GM21390 (cell line): Measurements from ENCODE around the gene FAM153A.
"Not testable (repeated sequence)": the region's sequence is repeated elsewhere in the genome, so short reads cannot be mapped to it uniquely, and the experiment has no call there.

Source experiments
- ATAC-seq: cut with Tn5 transposase; IDR thresholded peaks from one replicate; pipeline ENCODE4 v1.9.1; 2021; ENCODE audit not compliant: unreplicated experiment

Gene FAM153A

GRCh38 chr5:177747354-177747753, 35.3 kb downstream of the FAM153A start:
- not testable (repeated sequence) for ATAC-seq

- ATAC-seq = not testable (repeated sequence)
Measured at GRCh38 chr5:177724858-177725257, 57.8 kb downstream of the FAM153A start.

GRCh38 chr5:177723831-177724485, 58.7 kb downstream of the FAM153A start:
- ATAC-seq = not testable (repeated sequence)

- not testable (repeated sequence) for ATAC-seq
Measured at GRCh38 chr5:177722829-177723228, 59.9 kb downstream of the FAM153A start.

- ATAC-seq = not testable (repeated sequence)
Measured at GRCh38 chr5:177719989-177720388, 62.7 kb downstream of the FAM153A start.

- ATAC-seq = not testable (repeated sequence)
Measured at GRCh38 chr5:177715423-177715822, 67.3 kb downstream of the FAM153A start.

GRCh38 chr5:177696100-177696499, 86.6 kb downstream of the FAM153A start:
- not testable (repeated sequence) for ATAC-seq

- ATAC-seq = not testable (repeated sequence)
Measured at GRCh38 chr5:177695356-177695930, 87.3 kb downstream of the FAM153A start.

- ATAC-seq = not testable (repeated sequence)
Measured at GRCh38 chr5:177694518-177694835, 88.2 kb downstream of the FAM153A start.

GRCh38 chr5:177693671-177694517, 88.8 kb downstream of the FAM153A start:
- not testable (repeated sequence) for ATAC-seq

- not testable (repeated sequence) for ATAC-seq
Measured at GRCh38 chr5:177692969-177693368, 89.7 kb downstream of the FAM153A start.

- ATAC-seq = not testable (repeated sequence)
Measured at GRCh38 chr5:177692507-177692906, 90.2 kb downstream of the FAM153A start.

GRCh38 chr5:177689011-177689610, 93.6 kb downstream of the FAM153A start:
- ATAC-seq = not testable (repeated sequence)

- ATAC-seq = not testable (repeated sequence)
Measured at GRCh38 chr5:177688091-177688490, 94.6 kb downstream of the FAM153A start.

- not testable (repeated sequence) for ATAC-seq
Measured at GRCh38 chr5:177681920-177682319, 100.8 kb downstream of the FAM153A start.
